ENCODE results near the gene GRIK4. TPM values are rescaled to one million over a fixed set of nuclear protein-coding genes. Genes with fewer than 3 reads are reported as not detected.

The GRIK4 gene
- total RNA-seq, 1 experiment from 2014 or later = not detected

DNA sequence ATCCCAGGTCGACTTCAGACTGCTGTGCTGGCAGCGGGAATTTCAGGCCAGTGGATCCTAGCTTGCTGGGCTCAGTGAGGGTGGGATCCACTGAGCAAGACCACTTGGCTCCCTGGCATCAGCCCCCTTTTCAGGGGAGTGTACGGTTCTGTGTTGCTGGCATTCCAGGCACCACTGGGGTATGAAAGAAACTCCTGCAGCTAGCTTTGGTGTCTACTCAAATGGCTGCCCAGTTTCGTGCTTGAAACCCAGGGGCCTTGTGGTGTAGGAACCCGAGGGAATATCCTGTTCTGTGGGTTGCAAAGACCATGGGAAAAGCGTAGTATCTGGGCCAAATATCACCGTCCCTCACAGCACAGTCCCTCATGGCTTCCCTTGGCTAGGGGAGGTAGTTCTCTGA is 254.8 kb downstream of the GRIK4 start:
- H3K9me3 ChIP-seq (ENCODE audit: low read length) = peaks cover 12% of the 10 kb centered on the region; the same call in 1 of the 2 replicates
- DNase-seq (no peak), ATAC-seq (no peak)
- no peak overlapping the region for H3K27ac ChIP-seq (ENCODE audit: low read length)
- no peaks in the 10 kb centered on the region for H3K79me2 ChIP-seq (ENCODE audit: low read length)
- intact Hi-C loops (cut with micrococcal nuclease) = no loop called here
- H2AFZ ChIP-seq (ENCODE audit: low read length) = no peak overlapping the region
- H3K9ac ChIP-seq (ENCODE audit: low read length) = no peak overlapping the region
- H3K4me2 ChIP-seq (ENCODE audit: low read length) = no peak overlapping the region
- POLR2A ChIA-PET (ENCODE audit: unreplicated experiment) = no interaction called here
- H3K4me3 ChIP-seq (ENCODE audit: low read length) = no peak overlapping the region
- TF ChIP-seq EZH2phosphoT487 (IDR thresholded peaks at IDR 0.05; ENCODE audit: borderline replicate concordance, low read length) = no peak
- no peaks in the 10 kb centered on the region for H3K4me1 ChIP-seq (ENCODE audit: insufficient read depth, low read length)
- H3K9me2 ChIP-seq (replicated peaks; ENCODE audit: low read length) = no peaks in the 10 kb centered on the region
- CTCF ChIA-PET = no interaction called here
- no peaks in the 10 kb centered on the region for H3F3A ChIP-seq (ENCODE audit: low read length, unreplicated experiment)
- no peaks in the 10 kb centered on the region for H3K36me3 ChIP-seq (ENCODE audit: low read depth, low read length)
- peaks cover 7% of the 10 kb centered on the region; the same call in 1 of the 2 replicates for H3K27me3 ChIP-seq (ENCODE audit: low read length)
- no TSS peak for BruUV-seq (replicated peaks)
- H4K20me1 ChIP-seq (ENCODE audit: low read length) = no peaks in the 10 kb centered on the region

DNA sequence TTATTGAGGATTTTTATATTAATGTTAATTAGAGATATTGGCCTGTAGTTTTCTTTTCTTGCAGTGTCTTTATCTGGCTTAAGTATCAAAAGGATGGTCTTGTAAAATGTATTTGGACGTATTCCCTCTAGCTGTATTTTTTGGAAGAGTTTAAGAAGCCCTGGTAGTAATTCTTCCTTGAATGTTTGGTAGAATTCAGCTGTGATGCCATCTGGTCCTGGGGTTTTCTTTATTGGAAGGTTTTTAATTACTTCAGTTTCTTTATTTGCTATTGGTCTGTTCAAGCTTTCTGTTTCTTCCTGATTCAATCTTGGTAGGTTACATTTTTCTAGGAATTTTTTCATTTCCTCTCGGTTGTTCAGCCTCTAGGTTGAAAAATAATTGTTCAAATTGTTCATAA is 257.4 kb downstream of the GRIK4 start:
- ChIA-PET CTCF (no interaction called here), POLR2A (ENCODE audit: unreplicated experiment) (no interaction called here)
- no peaks in the 10 kb centered on the region for H3K9me2 ChIP-seq (replicated peaks; ENCODE audit: low read length)
- no peaks in the 10 kb centered on the region for H3K79me2 ChIP-seq (ENCODE audit: low read length)
- peaks cover 7% of the 10 kb centered on the region; the same call in 1 of the 2 replicates for H3K27me3 ChIP-seq (ENCODE audit: low read length)
- no peak overlapping the region for H3K9ac ChIP-seq (ENCODE audit: low read length)
- TF ChIP-seq EZH2 (IDR thresholded peaks at IDR 0.05; ENCODE audit: low read length, unreplicated experiment) = no peak
- TF ChIP-seq EZH2phosphoT487 (IDR thresholded peaks at IDR 0.05; ENCODE audit: borderline replicate concordance, low read length) = no peak
- TF ChIP-seq, protein P1, sequence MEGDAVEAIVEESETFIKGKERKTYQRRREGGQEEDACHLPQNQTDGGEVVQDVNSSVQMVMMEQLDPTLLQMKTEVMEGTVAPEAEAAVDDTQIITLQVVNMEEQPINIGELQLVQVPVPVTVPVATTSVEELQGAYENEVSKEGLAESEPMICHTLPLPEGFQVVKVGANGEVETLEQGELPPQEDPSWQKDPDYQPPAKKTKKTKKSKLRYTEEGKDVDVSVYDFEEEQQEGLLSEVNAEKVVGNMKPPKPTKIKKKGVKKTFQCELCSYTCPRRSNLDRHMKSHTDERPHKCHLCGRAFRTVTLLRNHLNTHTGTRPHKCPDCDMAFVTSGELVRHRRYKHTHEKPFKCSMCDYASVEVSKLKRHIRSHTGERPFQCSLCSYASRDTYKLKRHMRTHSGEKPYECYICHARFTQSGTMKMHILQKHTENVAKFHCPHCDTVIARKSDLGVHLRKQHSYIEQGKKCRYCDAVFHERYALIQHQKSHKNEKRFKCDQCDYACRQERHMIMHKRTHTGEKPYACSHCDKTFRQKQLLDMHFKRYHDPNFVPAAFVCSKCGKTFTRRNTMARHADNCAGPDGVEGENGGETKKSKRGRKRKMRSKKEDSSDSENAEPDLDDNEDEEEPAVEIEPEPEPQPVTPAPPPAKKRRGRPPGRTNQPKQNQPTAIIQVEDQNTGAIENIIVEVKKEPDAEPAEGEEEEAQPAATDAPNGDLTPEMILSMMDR (conservative IDR thresholded peaks at IDR 0.05; ENCODE audit: low read depth, low read length) = no peak
- H3K27ac ChIP-seq (ENCODE audit: low read length) = no peak overlapping the region
- intact Hi-C loops (cut with micrococcal nuclease) = no loop called here
- H3K9me3 ChIP-seq (ENCODE audit: low read length) = peaks cover 12% of the 10 kb centered on the region; the same call in 1 of the 2 replicates
- no peak overlapping the region for H3K4me3 ChIP-seq (ENCODE audit: low read length)
- no TSS peak for BruUV-seq (replicated peaks)
- no peak overlapping the region for H2AFZ ChIP-seq (ENCODE audit: low read length)
- DNase-seq (no peak), ATAC-seq (no peak)
- H3K4me1 ChIP-seq (ENCODE audit: insufficient read depth, low read length) = peaks cover 10% of the 10 kb centered on the region
- no peak overlapping the region for H3K4me2 ChIP-seq (ENCODE audit: low read length)
- H4K20me1 ChIP-seq (ENCODE audit: low read length) = no peaks in the 10 kb centered on the region
- H3K36me3 ChIP-seq (ENCODE audit: low read depth, low read length) = no peaks in the 10 kb centered on the region
- H3F3A ChIP-seq (ENCODE audit: low read length, unreplicated experiment) = no peaks in the 10 kb centered on the region

GRCh38 chr11:120769906-120770305 is 258.4 kb downstream of the GRIK4 start:
- intact Hi-C loops (cut with micrococcal nuclease) = no loop called here
- Histone ChIP-seq H3K4me3 (ENCODE audit: low read length) (no peak overlapping the region), H3K36me3 (ENCODE audit: low read depth, low read length) (no peaks in the 10 kb centered on the region), H3K9ac (ENCODE audit: low read length) (no peak overlapping the region), H3F3A (ENCODE audit: low read length, unreplicated experiment) (no peaks in the 10 kb centered on the region), H3K4me1 (ENCODE audit: insufficient read depth, low read length) (peaks cover 11% of the 10 kb centered on the region), H3K9me3 (ENCODE audit: low read length) (peaks cover 12% of the 10 kb centered on the region; the same call in 1 of the 2 replicates), H3K27me3 (ENCODE audit: low read length) (0 out of 2 replicates have a peak, but pooled peaks cover 7% of the 10 kb centered on the region), H3K4me2 (ENCODE audit: low read length) (no peak overlapping the region), H4K20me1 (ENCODE audit: low read length) (no peaks in the 10 kb centered on the region), H2AFZ (ENCODE audit: low read length) (no peak overlapping the region), H3K27ac (ENCODE audit: low read length) (no peak overlapping the region), H3K9me2 (replicated peaks; ENCODE audit: low read length) (no peaks in the 10 kb centered on the region), H3K79me2 (ENCODE audit: low read length) (no peaks in the 10 kb centered on the region)
- TF ChIP-seq, protein P1 (conservative IDR thresholded peaks at IDR 0.05; ENCODE audit: low read depth, low read length) = no peak
- TF ChIP-seq EZH2phosphoT487 (IDR thresholded peaks at IDR 0.05; ENCODE audit: borderline replicate concordance, low read length) (no peak), EZH2 (IDR thresholded peaks at IDR 0.05; ENCODE audit: low read length, unreplicated experiment) (no peak)
- no peak for DNase-seq
- ATAC-seq = no peak
- POLR2A ChIA-PET (ENCODE audit: unreplicated experiment) = no interaction called here
- BruUV-seq (replicated peaks) = no TSS peak
- CTCF ChIA-PET = no interaction called here

Measured in PC-3 (cell line).